Keratinocyte (primary cell): ENCODE data around the gene BRD3OS. TPM values are rescaled to one million over a fixed set of nuclear protein-coding genes. Genes with fewer than 3 reads are reported as not detected.

ENCODE experiments used
- DNase-seq: peaks from one replicate; pipeline ENCODE4 v3.0.0-alpha.2; 2011; ENCODE audit warnings: low read depth, missing footprints, low spot score
- FAIRE-seq: peaks from 2 replicates; lab custom pipeline; 2011; peaks lifted over from hg19 to GRCh38; lab: Jason Lieb, UNC
- H2AFZ ChIP-seq: 2 replicates; pipeline ENCODE4 v1.6.0; 2012; ENCODE audit warnings: low read length, control low read depth, inconsistent platforms; ENCODE audit not compliant: control insufficient read depth
- H3K27ac ChIP-seq: 2 replicates; pipeline ENCODE4 v1.5.1; 2011; ENCODE audit warnings: low read length; ENCODE audit not compliant: control insufficient read depth, insufficient read depth
- H3K27me3 ChIP-seq: 3 replicates; pipeline ENCODE4 v1.6.0; 2011; ENCODE audit warnings: low read length; ENCODE audit not compliant: control insufficient read depth, insufficient read depth; ENCODE audit errors: extremely low read depth
- H3K36me3 ChIP-seq, 2 experiments: 2 replicates in 1 of 2; 3 replicates in 1 of 2; pipeline ENCODE4 v1.5.1; 2011; ENCODE audit warnings: low read length in 2 of 2, mild to moderate bottlenecking in 1 of 2; ENCODE audit not compliant: control insufficient read depth in 2 of 2, insufficient read depth in 2 of 2; ENCODE audit errors: extremely low read depth in 1 of 2
- H3K4me1 ChIP-seq: 3 replicates; pipeline ENCODE4 v1.5.1; 2011; ENCODE audit warnings: low read length; ENCODE audit not compliant: control insufficient read depth, insufficient read depth; ENCODE audit errors: extremely low read depth
- H3K4me2 ChIP-seq: 3 replicates; pipeline ENCODE4 v1.6.0; 2011; ENCODE audit warnings: low read depth, low read length; ENCODE audit not compliant: control insufficient read depth, insufficient read depth; ENCODE audit errors: extremely low read depth
- H3K4me3 ChIP-seq, 3 experiments: fragments of 200-600 bp in 1 of 3; sonication (generic) in 1 of 3; 2 replicates in 2 of 3; 3 replicates in 1 of 3; pipeline ENCODE4 v1.5.1; 2011 to 2016; ENCODE audit warnings: low read length in 3 of 3, mild to moderate bottlenecking in 3 of 3, control low read depth in 2 of 3, inconsistent platforms in 1 of 3, low read depth in 1 of 3, mixed read lengths in 1 of 3, mixed run types in 1 of 3, moderate library complexity in 1 of 3; ENCODE audit not compliant: control insufficient read depth in 2 of 3, insufficient read depth in 2 of 3; ENCODE audit errors: extremely low read depth in 1 of 3
- H3K79me2 ChIP-seq: 2 replicates; pipeline ENCODE4 v1.6.0; 2012; ENCODE audit warnings: low read length; ENCODE audit not compliant: control insufficient read depth, insufficient read depth
- H3K9ac ChIP-seq: 3 replicates; pipeline ENCODE4 v1.6.0; 2011; ENCODE audit warnings: low read length; ENCODE audit not compliant: control insufficient read depth, insufficient read depth; ENCODE audit errors: extremely low read depth
- H3K9me1 ChIP-seq: 3 replicates; pipeline ENCODE4 v1.6.0; 2011; ENCODE audit warnings: low read length; ENCODE audit not compliant: control insufficient read depth, insufficient read depth; ENCODE audit errors: extremely low read depth
- H3K9me3 ChIP-seq: 2 replicates; pipeline ENCODE4 v1.5.1; 2012; ENCODE audit warnings: low read depth, low read length; ENCODE audit not compliant: control insufficient read depth
- H4K20me1 ChIP-seq: 3 replicates; pipeline ENCODE4 v1.6.0; 2011; ENCODE audit warnings: low read length; ENCODE audit not compliant: control insufficient read depth, insufficient read depth; ENCODE audit errors: extremely low read depth
- EZH2 ChIP-seq: IDR thresholded peaks from one replicate; pipeline ENCODE4 v1.6.1; 2012; ENCODE audit warnings: inconsistent platforms, mild to moderate bottlenecking, low read length, moderate library complexity
- dilution Hi-C: fragments of 300-500 bp; cut with MboI; formaldehyde crosslinking; loops from one replicate; pipeline ENCODE4 v1.7.0; 2020; ENCODE audit warnings: low sequenced_read_pairs; ENCODE audit not compliant: extremely low pct_ligation_motif_present
- polyA plus RNA-seq, 5 experiments: library from polyadenylated mRNA; depleted of rRNA in 3 of 5; stranded (reverse) in 3 of 5; stranded (forward) in 1 of 5; unstranded in 1 of 5; fragments of >200 nt; gene quantifications; 1 replicate in 1 of 5; 2 replicates in 3 of 5; 3 replicates in 1 of 5; pipeline versions ENCODE4 v1.2.1 to v1.2.3, GENCODE V29; 2011 to 2012; ENCODE audit warnings: missing spikeins in 2 of 5, low read depth in 1 of 5, low replicate concordance in 1 of 5
- TF ChIP-seq, protein P1 (sequence below), 3 experiments: IDR thresholded peaks in 1 of 3; conservative IDR thresholded peaks in 1 of 3; optimal IDR thresholded peaks in 1 of 3; 2 replicates in 2 of 3; 3 replicates in 1 of 3; pipeline versions ENCODE3 to v1.5.1; 2011; ENCODE audit warnings: low read length in 3 of 3, mild to moderate bottlenecking in 3 of 3, moderate library complexity in 2 of 3, control low read depth in 1 of 3, inconsistent platforms in 1 of 3; ENCODE audit not compliant: insufficient read depth in 2 of 3; ENCODE audit errors: extremely low read depth in 1 of 3

Gene BRD3OS
- polyA plus RNA-seq, 1 donor (not counting 4 experiments of a cell fraction or from before 2014, with no cell fraction given) = 8.5 TPM

DNA sequence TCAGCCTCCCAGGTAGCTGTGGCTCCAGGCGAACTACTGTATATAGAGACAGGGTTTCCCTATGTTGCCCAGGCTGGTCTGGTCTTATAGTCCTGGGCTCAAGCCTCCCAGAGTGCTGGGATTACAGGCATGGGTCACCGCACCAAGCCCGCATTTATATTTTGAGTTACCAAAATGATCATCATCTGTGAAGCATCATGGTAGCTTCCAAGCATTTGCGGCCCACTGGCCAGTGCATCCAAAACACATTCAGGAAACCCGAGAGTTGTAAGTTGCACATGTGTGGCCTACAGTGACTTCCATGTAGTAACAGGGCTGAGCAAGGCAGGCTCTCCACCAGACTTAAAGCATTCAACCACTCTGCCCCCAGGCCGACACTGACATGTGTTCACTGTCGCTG is 2.3 kb downstream of the BRD3OS start:
- Histone ChIP-seq H2AFZ (no peak overlapping the region), H3K4me1 (peaks cover 3% of the 10 kb centered on the region), H4K20me1 (no peaks in the 10 kb centered on the region), H3K27ac (no peak overlapping the region), H3K79me2 (no peaks in the 10 kb centered on the region), H3K27me3 (no peaks in the 10 kb centered on the region), H3K9ac (no peak overlapping the region), H3K9me1 (no peaks in the 10 kb centered on the region), H3K4me2 (no peak overlapping the region), H3K9me3 (no peaks in the 10 kb centered on the region), H3K36me3 (peaks cover 0 to 7% of the 10 kb centered on the region in 2 experiments), H3K4me3 (no peak overlapping the region)
- FAIRE-seq = no peak
- no peak for DNase-seq
- TF ChIP-seq, protein P1, sequence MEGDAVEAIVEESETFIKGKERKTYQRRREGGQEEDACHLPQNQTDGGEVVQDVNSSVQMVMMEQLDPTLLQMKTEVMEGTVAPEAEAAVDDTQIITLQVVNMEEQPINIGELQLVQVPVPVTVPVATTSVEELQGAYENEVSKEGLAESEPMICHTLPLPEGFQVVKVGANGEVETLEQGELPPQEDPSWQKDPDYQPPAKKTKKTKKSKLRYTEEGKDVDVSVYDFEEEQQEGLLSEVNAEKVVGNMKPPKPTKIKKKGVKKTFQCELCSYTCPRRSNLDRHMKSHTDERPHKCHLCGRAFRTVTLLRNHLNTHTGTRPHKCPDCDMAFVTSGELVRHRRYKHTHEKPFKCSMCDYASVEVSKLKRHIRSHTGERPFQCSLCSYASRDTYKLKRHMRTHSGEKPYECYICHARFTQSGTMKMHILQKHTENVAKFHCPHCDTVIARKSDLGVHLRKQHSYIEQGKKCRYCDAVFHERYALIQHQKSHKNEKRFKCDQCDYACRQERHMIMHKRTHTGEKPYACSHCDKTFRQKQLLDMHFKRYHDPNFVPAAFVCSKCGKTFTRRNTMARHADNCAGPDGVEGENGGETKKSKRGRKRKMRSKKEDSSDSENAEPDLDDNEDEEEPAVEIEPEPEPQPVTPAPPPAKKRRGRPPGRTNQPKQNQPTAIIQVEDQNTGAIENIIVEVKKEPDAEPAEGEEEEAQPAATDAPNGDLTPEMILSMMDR (optimal IDR thresholded peaks at IDR 0.05 in 1 of 3, IDR thresholded peaks at IDR 0.05 in 1 of 3, conservative IDR thresholded peaks at IDR 0.05 in 1 of 3; ENCODE audit: extremely low read depth in 1 of 3, insufficient read depth in 2 of 3, low read length in 3 of 3) = no peak
- TF ChIP-seq EZH2 = no peak
- dilution Hi-C loops = no loop called here

DNA sequence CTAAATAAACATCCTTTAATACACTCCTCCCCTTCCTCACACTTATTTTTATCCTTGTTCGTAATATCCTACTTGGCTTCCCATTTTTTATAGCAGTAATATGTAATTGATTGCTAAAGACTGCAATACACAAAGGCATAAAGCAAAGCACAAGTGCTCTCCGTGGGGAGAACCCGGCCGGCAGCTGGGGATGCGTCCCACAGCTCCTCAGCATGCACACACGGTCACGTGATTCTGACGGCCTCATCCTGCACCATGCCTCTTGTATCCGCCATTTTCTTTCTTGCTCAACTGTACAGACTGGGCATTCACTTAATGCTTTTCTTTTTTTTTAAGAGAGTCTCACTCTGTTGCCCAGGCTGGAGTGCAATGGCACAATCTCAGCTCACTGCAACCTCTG is 2.8 kb downstream of the BRD3OS start:
- H3K9ac ChIP-seq = no peak overlapping the region
- no peak overlapping the region for H3K27ac ChIP-seq
- H3K27me3 ChIP-seq = no peaks in the 10 kb centered on the region
- FAIRE-seq = no peak
- dilution Hi-C loops = no loop called here
- no peaks in the 10 kb centered on the region for H3K9me1 ChIP-seq
- H3K79me2 ChIP-seq = no peaks in the 10 kb centered on the region
- no peaks in the 10 kb centered on the region for H4K20me1 ChIP-seq
- DNase-seq = no peak
- no peak overlapping the region for H3K4me3 ChIP-seq
- TF ChIP-seq EZH2 = no peak
- TF ChIP-seq, protein P1 (optimal IDR thresholded peaks at IDR 0.05 in 1 of 3, IDR thresholded peaks at IDR 0.05 in 1 of 3, conservative IDR thresholded peaks at IDR 0.05 in 1 of 3; ENCODE audit: extremely low read depth in 1 of 3, insufficient read depth in 2 of 3, low read length in 3 of 3) = no peak
- H3K4me1 ChIP-seq = peaks cover 3% of the 10 kb centered on the region
- no peak overlapping the region for H3K4me2 ChIP-seq
- no peaks in the 10 kb centered on the region for H3K9me3 ChIP-seq
- peaks cover 3 to 10% of the 10 kb centered on the region in 2 experiments for H3K36me3 ChIP-seq
- H2AFZ ChIP-seq = no peak overlapping the region
